Measurements from ENCODE around the gene PRKAG1.
A peak's percentile ranks its signal among the peaks of the same experiment; 100 is the strongest.

Gene PRKAG1

GRCh38 chr12:49000346-49000745 is 18.2 kb downstream of the PRKAG1 start:
- DNase-seq: no peak

GRCh38 chr12:48999371-49000131 is 19.0 kb downstream of the PRKAG1 start, which contains the start of gene DDN:
Gene DDN (minus strand): TSS chr12:48999375. CDS start chr12:48999287, 88 bp downstream.
- DNase-seq: peak; percentile 42 to 47

- DNase-seq: no peak
These were observed 19.9 kb downstream of the PRKAG1 start for GRCh38 chr12:48998497-48999353.

GRCh38 chr12:48997719-48998496 is 20.7 kb downstream of the PRKAG1 start:
- no peak for DNase-seq

GRCh38 chr12:48996794-48997718 is 21.5 kb downstream of the PRKAG1 start:
- peak; percentile 65 to 66 for DNase-seq

GRCh38 chr12:48995086-48995879 is 23.3 kb downstream of the PRKAG1 start:
- DNase-seq: no peak

- no peak for DNase-seq
These were observed 24.1 kb downstream of the PRKAG1 start for GRCh38 chr12:48994224-48995085.

GRCh38 chr12:48993787-48994186 is 24.8 kb downstream of the PRKAG1 start:
- DNase-seq: no peak

GRCh38 chr12:48991247-48992050 is 27.1 kb downstream of the PRKAG1 start:
- no peak for DNase-seq

GRCh38 chr12:48990552-48990951 is 28.0 kb downstream of the PRKAG1 start:
- no peak for DNase-seq

GRCh38 chr12:48988030-48988649 is 30.4 kb downstream of the PRKAG1 start:
- DNase-seq: peak; percentile 42 to 68

- DNase-seq: no peak
These were observed 31.8 kb downstream of the PRKAG1 start for GRCh38 chr12:48986720-48987291.

- no peak for DNase-seq
These were observed 32.7 kb downstream of the PRKAG1 start for GRCh38 chr12:48985901-48986300.

- DNase-seq: no peak
These were observed 33.1 kb downstream of the PRKAG1 start for GRCh38 chr12:48985475-48985897.

- no peak for DNase-seq
These were observed 36.0 kb downstream of the PRKAG1 start for GRCh38 chr12:48982397-48983080.

GRCh38 chr12:48981757-48982157 is 36.8 kb downstream of the PRKAG1 start:
- DNase-seq: no peak

- peak; percentile 30 to 49 for DNase-seq
These were observed 37.4 kb downstream of the PRKAG1 start for GRCh38 chr12:48980953-48981756.

All from stimulated activated CD4-positive, alpha-beta T cell treated with anti-CD3 and anti-CD28 coated beads, Interleukin-4, amount 100 ng/mL, for 4 hours (primary cell).